Measurements from ENCODE around the gene AQP7.
A peak's percentile ranks its signal among the peaks of the same experiment; 100 is the strongest.

AQP7 gene

DNA sequence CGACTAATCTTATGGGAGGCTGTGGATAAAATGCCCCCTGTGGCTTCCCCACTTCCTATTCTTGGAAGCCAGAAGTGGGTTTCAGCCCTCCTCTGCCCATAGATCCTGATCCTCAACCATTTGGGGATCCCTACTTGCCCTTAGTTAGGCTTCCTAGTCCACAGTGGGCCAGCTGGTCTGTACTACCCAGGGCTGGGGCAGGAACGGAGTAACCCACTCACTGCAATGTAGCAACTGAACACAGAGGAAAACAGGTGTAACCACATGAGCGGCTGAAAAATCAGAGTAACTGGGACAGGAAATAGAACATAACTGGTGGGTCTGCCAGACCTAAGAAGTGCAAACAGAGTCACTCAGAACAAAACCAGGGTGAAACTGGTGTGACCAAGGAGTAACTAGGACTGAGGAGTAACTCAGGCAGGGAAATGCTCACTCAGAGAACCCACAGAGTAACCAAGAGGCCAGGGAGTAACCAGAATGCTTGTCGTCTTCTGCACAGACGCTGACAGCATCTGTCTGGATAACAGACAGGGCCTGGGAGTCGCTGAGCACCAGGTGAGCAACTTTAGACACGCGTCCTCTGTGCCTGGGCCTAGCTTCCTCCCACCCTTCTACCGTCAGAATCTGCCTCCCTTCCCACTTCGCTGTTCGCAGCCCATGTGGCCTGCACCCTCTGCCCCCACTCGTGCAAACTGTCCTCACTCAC, 44.0 kb upstream of the AQP7 start:
- no peaks in the 10 kb centered on the region for H3K36me3 ChIP-seq (ENCODE audit: control insufficient read depth in 2 of 2, insufficient read depth in 1 of 2, low read length in 2 of 2)
- ChIA-PET CTCF (interaction anchor here (0.7 to 14.8 kb wide), 7 partner anchors 14 to 1068 kb away, joined by 3 to 176 read pairs (median 7); partner anchors contain the start of gene NOL6), POLR2A (interaction anchor here (0.9 to 2.4 kb wide), 5 partner anchors 12 to 188 kb away, joined by 5 to 11 read pairs (median 7); partner anchors contain the start of genes ANKRD18B and NOL6)
- no peaks in the 10 kb centered on the region; the same call in 1 of the 2 replicates for H3K4me1 ChIP-seq (ENCODE audit: control insufficient read depth, insufficient read depth, low read length)
- no peak overlapping the region for H3K27ac ChIP-seq (ENCODE audit: extremely low read depth, low read depth, low read length)
- TF ChIP-seq ZNF549 (tag by site-specific recombination; IDR thresholded peaks at IDR 0.05) (no peak), ZNF530 (tag by site-specific recombination; IDR thresholded peaks at IDR 0.05; ENCODE audit: low read depth) (no peak), ZNF350 (tag by site-specific recombination; IDR thresholded peaks at IDR 0.05) (no peak), ZNF404 (tag by site-specific recombination; IDR thresholded peaks at IDR 0.05) (no peak), ZBTB26 (tag by site-specific recombination; optimal IDR thresholded peaks at IDR 0.05) (no peak), ZNF423 (tag by site-specific recombination; IDR thresholded peaks at IDR 0.05) (no peak), ZNF558 (tag by site-specific recombination; IDR thresholded peaks at IDR 0.05) (no peak), ZNF660 (tag by site-specific recombination; IDR thresholded peaks at IDR 0.05) (no peak), KLF1 (tag by site-specific recombination; IDR thresholded peaks at IDR 0.05) (no peak), REPIN1 (tag by site-specific recombination; IDR thresholded peaks at IDR 0.05; ENCODE audit: low read depth) (no peak)
- no peaks in the 10 kb centered on the region for H3K9me3 ChIP-seq (ENCODE audit: control insufficient read depth, insufficient read depth, low read depth, low read length)
- H3K4me3 ChIP-seq (ENCODE audit: low read depth, low read length) = no peak overlapping the region

- no peak for TF ChIP-seq ZNF830 (tag by site-specific recombination; IDR thresholded peaks at IDR 0.05; ENCODE audit: low read depth)
- TF ChIP-seq ZNF132 (tag by site-specific recombination; IDR thresholded peaks at IDR 0.05; ENCODE audit: borderline replicate concordance) = no peak
- no peak for TF ChIP-seq ZNF311 (tag by site-specific recombination; IDR thresholded peaks at IDR 0.05; ENCODE audit: borderline replicate concordance)
- no peak for TF ChIP-seq ZSCAN16 (tag by site-specific recombination; IDR thresholded peaks at IDR 0.05)
- no peak for TF ChIP-seq ZNF121 (tag by site-specific recombination; IDR thresholded peaks at IDR 0.05)
- TF ChIP-seq ZNF626 (tag by site-specific recombination; IDR thresholded peaks at IDR 0.05) = no peak
- TF ChIP-seq TCF7L2 (IDR thresholded peaks at IDR 0.05; ENCODE audit: borderline replicate concordance, low read depth, low read length) = no peak
- TF ChIP-seq GFI1B (tag by site-specific recombination; IDR thresholded peaks at IDR 0.05) = no peak
- ChIA-PET POLR2A (no interaction called here), CTCF (interaction anchor here (0.9 to 6.1 kb wide), 6 partner anchors 7 to 277 kb away, joined by 3 to 55 read pairs (median 6); no protein-coding TSS in a partner anchor)
- Histone ChIP-seq H3K4me1 (ENCODE audit: control insufficient read depth, insufficient read depth, low read length) (no peaks in the 10 kb centered on the region; the same call in 1 of the 2 replicates), H3K27ac (ENCODE audit: extremely low read depth, low read depth, low read length) (no peak overlapping the region), H3K4me3 (ENCODE audit: low read depth, low read length) (no peak overlapping the region), H3K36me3 (ENCODE audit: control insufficient read depth in 2 of 2, insufficient read depth in 1 of 2, low read length in 2 of 2) (no peaks in the 10 kb centered on the region), H3K9me3 (ENCODE audit: control insufficient read depth, insufficient read depth, low read depth, low read length) (no peaks in the 10 kb centered on the region)
Measured at GRCh38 chr9:33445389-33446239, 43.2 kb upstream of the AQP7 start.

DNA sequence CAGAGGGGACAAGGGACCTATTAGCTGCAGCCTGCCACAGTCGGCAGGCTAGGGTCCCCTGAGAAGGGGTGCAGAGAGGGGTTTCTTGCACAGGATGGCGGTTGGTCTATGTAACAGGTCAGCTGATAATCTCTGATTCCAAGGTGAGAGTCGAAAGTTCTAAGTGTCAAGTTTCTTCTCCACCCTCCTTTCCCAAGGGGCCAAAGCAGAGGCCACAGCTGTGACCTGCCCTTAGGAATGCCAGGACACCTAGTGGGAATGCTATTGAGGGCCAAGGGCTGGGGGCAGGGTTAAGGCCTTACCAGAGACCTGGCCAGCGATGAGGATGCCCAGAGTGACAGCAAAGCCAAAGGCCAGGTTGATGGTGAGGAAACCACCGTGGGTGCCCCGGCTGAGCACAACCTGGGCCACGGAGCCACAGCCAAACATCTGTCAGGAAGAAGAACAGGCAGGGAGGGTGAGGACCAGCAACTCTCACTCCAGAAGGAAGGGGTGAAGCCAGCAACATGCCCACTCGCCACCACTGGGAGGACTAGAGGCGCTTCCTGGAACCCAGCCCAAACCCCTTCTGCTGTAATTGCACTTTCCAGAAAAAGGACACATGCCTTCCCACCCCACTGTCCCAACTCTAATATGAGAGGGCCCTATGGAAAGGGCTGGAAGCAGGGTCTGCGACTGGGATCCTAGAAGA, 41.2 kb upstream of the AQP7 start:
- POLR2A ChIA-PET = no interaction called here

More for the DNA sequence above, 41.2 kb upstream of the AQP7 start:
- Histone ChIP-seq H3K4me1 (ENCODE audit: control insufficient read depth, insufficient read depth, low read length) (no peaks in the 10 kb centered on the region; the same call in 1 of the 2 replicates), H3K4me3 (ENCODE audit: low read depth, low read length) (no peak overlapping the region), H3K27ac (ENCODE audit: extremely low read depth, low read depth, low read length) (no peak overlapping the region), H3K36me3 (ENCODE audit: control insufficient read depth in 2 of 2, insufficient read depth in 1 of 2, low read length in 2 of 2) (no peaks in the 10 kb centered on the region), H3K9me3 (ENCODE audit: control insufficient read depth, insufficient read depth, low read depth, low read length) (no peaks in the 10 kb centered on the region)
- no peak for TF ChIP-seq ZNF529 (tag by site-specific recombination; IDR thresholded peaks at IDR 0.05; ENCODE audit: insufficient replicate concordance)
- TF ChIP-seq, protein P1, sequence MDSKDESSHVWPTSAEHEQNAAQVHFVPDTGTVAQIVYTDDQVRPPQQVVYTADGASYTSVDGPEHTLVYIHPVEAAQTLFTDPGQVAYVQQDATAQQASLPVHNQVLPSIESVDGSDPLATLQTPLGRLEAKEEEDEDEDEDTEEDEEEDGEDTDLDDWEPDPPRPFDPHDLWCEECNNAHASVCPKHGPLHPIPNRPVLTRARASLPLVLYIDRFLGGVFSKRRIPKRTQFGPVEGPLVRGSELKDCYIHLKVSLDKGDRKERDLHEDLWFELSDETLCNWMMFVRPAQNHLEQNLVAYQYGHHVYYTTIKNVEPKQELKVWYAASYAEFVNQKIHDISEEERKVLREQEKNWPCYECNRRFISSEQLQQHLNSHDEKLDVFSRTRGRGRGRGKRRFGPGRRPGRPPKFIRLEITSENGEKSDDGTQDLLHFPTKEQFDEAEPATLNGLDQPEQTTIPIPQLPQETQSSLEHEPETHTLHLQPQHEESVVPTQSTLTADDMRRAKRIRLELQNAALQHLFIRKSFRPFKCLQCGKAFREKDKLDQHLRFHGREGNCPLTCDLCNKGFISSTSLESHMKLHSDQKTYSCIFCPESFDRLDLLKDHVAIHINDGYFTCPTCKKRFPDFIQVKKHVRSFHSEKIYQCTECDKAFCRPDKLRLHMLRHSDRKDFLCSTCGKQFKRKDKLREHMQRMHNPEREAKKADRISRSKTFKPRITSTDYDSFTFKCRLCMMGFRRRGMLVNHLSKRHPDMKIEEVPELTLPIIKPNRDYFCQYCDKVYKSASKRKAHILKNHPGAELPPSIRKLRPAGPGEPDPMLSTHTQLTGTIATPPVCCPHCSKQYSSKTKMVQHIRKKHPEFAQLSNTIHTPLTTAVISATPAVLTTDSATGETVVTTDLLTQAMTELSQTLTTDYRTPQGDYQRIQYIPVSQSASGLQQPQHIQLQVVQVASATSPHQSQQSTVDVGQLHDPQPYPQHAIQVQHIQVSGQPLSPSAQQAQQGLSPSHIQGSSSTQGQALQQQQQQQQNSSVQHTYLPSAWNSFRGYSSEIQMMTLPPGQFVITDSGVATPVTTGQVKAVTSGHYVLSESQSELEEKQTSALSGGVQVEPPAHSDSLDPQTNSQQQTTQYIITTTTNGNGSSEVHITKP (tag by site-specific recombination; IDR thresholded peaks at IDR 0.05) = peak; percentile 77
- CTCF ChIA-PET = interaction anchor here (0.6 to 6.1 kb wide), 7 partner anchors 9 to 68 kb away, joined by 3 to 55 read pairs (median 8); no protein-coding TSS in a partner anchor

Measured in HEK293 (cell line).